NT2/D1 (cell line): ENCODE results near the gene NELL1.

Source experiments
- YY1 ChIP-seq: IDR thresholded peaks from 2 replicates; pipeline ENCODE4 v1.6.1; 2011; ENCODE audit not compliant: insufficient read length, insufficient read depth
- ZNF274 ChIP-seq: IDR thresholded peaks from 2 replicates; pipeline ENCODE4 v1.6.1; 2011; ENCODE audit warnings: mild to moderate bottlenecking, low read depth, low read length

DNA sequence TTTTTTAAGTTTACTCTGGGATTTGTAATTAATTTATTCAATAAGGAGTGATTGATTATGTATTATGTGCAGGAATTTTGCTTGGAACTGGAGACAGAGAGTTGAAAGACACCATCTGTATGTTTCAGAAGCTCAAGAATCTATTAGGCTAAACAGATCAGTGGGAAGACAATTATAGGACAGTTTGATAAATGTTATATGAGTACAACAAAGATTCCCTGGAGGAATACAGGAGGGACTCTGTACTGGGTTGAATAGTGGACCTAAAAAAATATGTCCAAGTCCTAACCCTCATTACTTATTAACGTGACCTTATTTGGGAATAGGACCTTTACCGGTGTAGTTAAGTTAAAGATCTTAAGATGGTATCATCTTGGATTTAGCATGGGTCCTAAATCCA lies 681.2 kb downstream of the NELL1 start:
- TF ChIP-seq ZNF274 (no peak), YY1 (no peak)
